Islet of Langerhans (tissue), 1 donor: ENCODE measurements around the gene FOXP2.
"Not testable (repeated sequence)": the region's sequence is repeated elsewhere in the genome, so short reads cannot be mapped to it uniquely, and the experiment has no call there.

Experiments used
- FAIRE-seq: peaks from one replicate; lab custom pipeline; 2011; peaks lifted over from hg19 to GRCh38; lab: Jason Lieb, UNC

The FOXP2 gene

GRCh38 chr7:114504586-114504985 is 90.0 kb downstream of the FOXP2 start:
- peak; percentile 36 for FAIRE-seq

GRCh38 chr7:114507381-114507780 is 92.8 kb downstream of the FOXP2 start:
- FAIRE-seq, result no peak

DNA sequence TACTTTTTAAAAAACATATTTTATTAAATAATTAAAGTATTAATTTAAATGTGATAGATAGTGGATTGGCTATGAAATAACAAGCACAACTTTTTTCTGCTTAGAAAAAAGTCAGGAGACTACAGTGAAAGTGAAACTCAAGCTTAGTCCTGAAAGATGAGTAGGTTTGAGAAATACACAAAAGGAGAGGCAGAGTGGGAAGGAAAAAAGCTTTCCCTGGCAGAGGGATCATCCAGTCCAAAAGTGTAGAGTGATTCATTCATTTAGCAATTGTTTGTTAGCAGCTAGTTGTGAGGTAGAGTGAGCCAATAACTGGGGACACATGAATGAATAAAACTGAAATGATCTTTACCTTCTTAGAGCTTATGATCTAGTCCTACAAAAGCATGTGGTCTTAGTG is 93.5 kb downstream of the FOXP2 start:
- no peak for FAIRE-seq

GRCh38 chr7:114510824-114511223 is 96.2 kb downstream of the FOXP2 start:
- not testable (repeated sequence) for FAIRE-seq

- FAIRE-seq, result no peak
These were observed 104.6 kb downstream of the FOXP2 start for GRCh38 chr7:114519240-114519639.

DNA sequence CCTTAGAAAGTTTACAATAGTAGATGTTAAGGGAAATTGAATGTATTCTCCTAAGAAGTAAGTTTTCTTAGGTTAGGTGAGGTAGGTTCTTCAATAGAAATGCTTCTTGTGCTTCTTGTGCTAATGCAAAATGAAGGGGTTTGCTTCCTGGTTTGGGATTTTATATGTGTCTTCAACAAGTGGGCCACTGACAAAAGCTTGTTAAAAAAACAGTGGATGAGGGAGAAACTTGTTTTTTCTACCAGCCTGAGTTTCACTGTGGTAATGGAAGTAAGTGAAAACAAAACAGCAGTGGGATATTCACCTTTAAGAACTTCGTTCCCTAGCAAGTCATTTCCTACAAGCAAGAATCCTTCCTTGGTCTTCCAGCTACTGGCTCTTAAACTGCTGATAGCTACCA is 107.5 kb downstream of the FOXP2 start:
- no peak for FAIRE-seq

DNA sequence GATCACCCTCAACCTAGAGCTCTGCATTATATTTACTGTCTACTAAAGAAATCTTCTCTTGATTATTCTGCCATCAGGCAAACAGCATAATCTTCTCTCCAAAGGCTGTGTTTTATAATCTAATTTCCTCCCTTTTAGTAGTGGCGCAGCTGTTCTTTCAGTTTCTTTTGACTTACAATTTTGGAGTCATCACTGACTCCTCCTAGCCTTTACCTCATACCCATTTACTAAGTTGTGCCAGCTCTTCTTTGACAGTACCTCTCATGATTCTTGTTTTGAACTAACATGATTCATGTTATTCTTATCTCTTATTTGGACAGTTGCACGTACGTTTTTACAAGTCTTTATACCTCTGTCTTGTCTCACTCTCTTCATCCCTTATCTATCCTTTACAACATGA is 113.0 kb downstream of the FOXP2 start:
- FAIRE-seq, result no peak

GRCh38 chr7:114530057-114530611 is 115.5 kb downstream of the FOXP2 start:
- peak; percentile 45 for FAIRE-seq

- peak; percentile 21 for FAIRE-seq
These were observed 116.7 kb downstream of the FOXP2 start for GRCh38 chr7:114531326-114531725.

- peak; percentile 74 for FAIRE-seq
These were observed 118.5 kb downstream of the FOXP2 start for GRCh38 chr7:114533131-114533530.

GRCh38 chr7:114534953-114535352 is 120.3 kb downstream of the FOXP2 start:
- no peak for FAIRE-seq

GRCh38 chr7:114539575-114539974 is 125.0 kb downstream of the FOXP2 start:
- peak; percentile 74 for FAIRE-seq

DNA sequence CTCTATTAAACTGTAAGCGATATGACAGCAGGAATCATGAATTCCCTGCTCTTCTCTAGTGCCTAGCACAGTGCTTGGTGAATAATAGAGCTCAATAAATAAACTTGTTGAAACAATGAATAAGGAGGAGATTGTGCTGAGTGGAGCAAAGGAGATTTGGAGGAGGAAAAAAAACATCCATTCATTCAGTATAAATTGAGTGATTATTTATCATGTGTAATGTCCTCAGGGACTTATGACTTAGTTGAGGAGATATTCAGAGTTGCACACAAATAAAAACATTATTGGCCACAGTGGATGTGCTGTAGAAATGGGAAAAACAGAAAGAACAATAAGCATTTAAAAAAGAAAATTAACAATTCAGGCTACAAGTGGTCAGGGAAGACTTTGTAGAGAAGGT is 125.7 kb downstream of the FOXP2 start:
- FAIRE-seq, result no peak

- FAIRE-seq, result not testable (repeated sequence)
These were observed 132.7 kb downstream of the FOXP2 start for GRCh38 chr7:114547346-114547745.

DNA sequence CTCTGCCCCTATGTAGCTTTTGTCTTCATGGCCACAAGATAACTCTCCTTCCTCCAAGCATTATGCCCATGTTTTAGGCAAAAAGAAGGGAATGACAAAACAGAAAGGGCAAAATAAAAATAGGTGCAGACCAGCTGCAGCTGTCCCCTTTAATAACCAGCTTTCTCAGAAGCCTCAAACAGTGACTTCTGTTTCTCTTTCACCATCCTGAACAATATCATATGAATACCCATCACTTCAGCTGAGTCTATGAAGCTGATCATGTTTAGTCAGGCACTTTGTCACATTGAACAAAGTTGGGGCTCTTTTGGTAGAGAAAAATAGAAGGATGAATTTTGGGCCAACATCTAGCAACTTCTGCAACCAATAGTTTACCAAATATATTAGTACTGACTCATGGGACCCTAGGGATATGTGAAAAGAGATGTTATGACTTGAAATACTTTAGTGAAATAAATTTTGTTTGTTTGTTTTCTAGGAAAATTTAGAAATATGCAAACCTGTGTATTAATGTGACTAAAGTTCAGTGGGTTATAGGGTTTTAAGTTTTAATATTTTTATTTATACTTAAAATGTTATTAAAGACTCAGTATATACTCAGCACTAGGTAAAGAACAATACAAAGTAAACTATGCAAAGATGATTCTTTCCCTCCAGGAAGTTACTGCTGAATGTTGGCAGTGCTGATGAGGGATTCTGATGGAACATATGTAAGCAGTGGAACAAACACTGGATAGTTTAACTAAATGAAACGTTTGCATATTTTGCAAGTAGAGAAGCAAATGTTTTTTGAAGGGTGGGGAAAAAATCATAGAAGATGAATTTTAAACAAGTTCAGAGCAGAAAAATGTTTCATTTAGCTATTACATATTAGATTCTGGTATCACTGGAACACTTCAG is 133.7 kb downstream of the FOXP2 start:
- FAIRE-seq, result no peak

- FAIRE-seq, result peak; percentile 96
These were observed 140.3 kb downstream of the FOXP2 start for GRCh38 chr7:114554781-114555537.

- FAIRE-seq, result no peak
These were observed 152.8 kb downstream of the FOXP2 start for GRCh38 chr7:114567416-114567815.

DNA sequence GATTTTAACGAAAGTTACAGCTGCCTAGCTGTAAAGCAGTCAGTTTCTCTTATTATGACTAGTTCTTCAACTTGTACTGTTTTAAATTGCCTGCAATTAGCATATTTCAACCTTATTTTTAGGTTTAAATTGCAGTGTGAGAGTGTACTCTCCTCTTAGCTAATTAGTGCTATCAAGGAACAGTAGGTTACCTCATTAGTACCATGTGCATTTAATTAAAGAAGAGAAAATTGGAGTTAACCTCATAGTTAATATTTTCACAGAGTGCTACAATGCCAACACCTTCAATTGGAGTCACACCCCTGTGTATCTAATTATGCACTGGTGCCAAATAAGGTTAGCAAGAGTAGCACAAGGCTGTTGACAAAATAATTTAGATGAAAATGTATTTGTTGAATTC is 154.6 kb downstream of the FOXP2 start:
- no peak for FAIRE-seq

DNA sequence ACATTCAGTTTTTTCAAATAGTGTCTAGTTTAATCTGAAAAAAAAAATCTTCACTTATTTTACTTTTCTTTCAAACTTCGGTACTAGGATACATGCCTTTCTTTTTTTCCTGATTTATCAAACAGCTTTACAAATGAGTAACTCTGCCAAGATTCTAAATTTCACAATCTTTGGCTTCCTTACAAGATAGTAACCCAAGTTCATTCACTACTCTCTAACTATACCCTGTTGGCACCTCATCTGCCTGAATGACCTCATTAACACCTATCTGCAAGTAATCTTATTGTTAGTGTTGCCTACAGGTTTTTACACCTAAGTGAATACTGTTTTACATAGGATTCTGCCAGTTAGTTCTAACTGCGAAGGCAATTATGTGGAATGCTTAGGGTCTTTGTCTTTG is 159.8 kb downstream of the FOXP2 start:
- peak; percentile 93 for FAIRE-seq

DNA sequence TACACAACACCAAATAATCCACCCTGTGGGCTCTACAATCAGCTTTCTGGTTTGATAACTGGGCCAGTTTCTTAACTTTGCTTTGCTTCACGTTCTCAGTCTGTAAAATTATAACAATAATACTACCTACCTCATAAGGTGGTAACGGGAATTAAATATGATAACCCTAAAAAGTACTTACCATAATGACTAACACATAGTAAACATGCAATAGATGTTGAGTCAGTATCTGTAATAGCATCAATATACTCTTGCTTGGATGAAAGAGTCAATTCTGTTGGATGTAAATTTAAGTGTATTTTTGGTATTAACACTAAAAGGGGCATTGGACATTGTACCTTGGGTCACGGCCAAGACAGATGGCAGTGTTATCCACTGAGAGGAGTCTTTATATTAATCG is 160.5 kb downstream of the FOXP2 start:
- no peak for FAIRE-seq

GRCh38 chr7:114580963-114581362 is 166.3 kb downstream of the FOXP2 start:
- not testable (repeated sequence) for FAIRE-seq

DNA sequence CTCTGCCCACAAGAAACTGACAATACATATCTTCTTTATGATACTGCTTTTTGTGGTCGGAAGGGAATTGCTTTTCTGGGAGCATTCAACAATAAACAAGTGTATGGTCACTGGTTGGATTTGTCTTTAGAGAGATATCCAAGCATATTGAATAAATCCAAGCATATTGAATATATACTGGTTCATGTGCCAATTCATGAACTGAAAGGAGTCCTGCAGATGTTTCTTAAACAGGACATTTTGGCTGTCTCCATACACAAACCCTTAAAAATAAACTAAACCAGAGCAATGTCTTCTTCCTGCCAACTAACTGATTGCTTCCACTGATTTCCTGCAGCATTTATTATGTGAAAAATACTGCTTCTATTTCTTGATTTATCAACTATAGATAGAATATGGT is 173.9 kb downstream of the FOXP2 start:
- no peak for FAIRE-seq

DNA sequence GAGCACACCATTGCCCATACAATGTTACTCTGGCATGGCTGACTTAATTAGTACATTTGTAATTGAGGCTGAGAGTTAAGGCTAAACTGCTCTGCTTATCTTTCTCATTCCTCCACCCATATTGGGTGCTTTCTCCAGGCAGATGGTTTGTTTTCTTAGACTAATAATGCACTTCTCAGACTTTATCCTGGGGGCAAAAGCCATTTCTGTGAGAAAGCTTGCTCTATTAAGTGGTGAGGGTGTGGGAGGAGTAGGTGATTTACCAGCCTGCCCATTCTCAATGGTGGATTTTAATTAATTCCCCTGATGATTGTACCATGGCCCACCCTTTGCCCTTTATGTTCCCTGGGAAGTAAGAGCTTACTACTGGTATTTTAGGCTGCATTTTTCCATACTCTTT is 174.8 kb downstream of the FOXP2 start:
- FAIRE-seq, result no peak
